NCI-H146 treated with DMSO at 0.1 percent for 48 hours (cell line): Measurements from ENCODE around the gene SLFN12L.
"Not testable (repeated sequence)": the region's sequence is repeated elsewhere in the genome, so short reads cannot be mapped to it uniquely, and the experiment has no call there.

Experiments
- DNase-seq: peaks from one replicate; lab custom pipeline; 2025; ENCODE audit not compliant: unreplicated experiment; lab: John Stamatoyannopoulos, UW

Gene SLFN12L

DNA sequence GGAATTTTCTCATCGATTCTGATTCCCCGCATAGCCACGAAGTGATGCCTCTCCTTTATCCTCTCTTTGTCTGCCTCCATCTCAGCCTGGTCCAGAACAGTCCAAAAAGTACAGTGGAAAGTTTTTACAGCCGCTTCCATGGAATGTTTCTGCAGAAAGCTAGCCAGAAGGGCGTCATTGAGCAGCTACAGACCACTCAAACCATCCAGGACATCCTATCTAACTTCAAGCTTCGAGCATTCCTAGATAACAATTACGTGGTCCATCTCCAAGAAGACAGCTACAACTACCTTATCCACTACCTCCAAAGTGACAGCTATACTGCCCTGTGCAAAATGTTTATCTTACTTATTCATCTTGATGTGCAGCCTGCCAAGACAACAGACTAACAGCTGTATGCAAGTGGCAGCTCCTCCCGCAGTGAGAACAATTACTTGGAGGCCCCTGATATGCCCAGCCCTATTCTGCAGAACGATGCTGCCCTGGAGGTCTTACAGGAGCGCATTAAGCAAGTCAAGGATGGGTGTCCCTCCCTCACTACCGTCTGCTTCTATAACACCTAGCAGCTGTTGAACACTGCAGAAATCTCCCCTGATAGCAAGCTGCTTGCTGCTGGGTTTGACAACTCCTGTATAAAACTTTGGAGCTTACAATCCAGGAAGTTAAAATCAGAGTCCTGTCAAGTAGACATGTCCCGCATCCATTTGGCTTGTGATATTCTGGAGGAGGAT lies 38.9 kb downstream of the SLFN12L start:
- DNase-seq: no peak

DNA sequence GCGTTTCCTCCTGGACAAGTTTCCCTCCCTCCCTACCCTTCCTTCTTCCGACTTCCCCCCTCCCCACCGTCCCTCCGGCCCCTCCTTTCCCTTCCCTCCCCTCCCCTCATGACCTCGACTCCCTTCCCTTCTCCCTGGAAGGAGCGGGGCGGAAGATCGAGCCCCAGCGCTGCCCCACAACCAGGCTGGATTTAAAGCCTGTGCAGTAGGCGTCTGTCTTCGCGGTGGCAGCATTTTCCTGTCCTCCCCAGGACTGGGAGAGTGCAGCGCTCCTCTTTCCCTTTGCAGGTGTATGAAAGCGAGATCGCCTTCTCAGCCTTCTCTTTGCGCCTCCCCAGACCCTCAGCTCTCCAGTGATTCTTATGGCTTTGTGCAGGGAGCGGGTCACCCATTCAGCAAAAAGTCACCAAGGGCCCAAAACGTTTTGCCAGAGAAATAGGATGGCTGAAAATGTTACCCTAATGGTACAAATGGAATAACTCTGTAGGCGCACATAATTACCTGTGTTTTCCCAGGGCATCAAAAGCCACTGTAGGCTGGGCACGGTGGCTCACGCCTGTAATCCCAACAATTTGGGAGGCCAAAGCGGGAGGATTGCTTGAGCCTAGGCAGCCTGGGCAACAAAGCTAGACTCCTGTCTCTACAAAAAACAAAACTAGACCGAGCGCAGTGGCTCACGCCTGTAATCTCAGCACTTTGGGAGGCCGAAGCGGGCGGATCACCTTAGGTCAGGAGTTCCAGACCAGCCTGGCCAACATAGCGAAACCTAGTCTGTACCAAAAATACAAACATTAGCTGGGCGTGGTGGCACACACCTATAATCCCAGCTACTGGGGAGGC lies 40.8 kb downstream of the SLFN12L start:
- no peak for DNase-seq

DNA sequence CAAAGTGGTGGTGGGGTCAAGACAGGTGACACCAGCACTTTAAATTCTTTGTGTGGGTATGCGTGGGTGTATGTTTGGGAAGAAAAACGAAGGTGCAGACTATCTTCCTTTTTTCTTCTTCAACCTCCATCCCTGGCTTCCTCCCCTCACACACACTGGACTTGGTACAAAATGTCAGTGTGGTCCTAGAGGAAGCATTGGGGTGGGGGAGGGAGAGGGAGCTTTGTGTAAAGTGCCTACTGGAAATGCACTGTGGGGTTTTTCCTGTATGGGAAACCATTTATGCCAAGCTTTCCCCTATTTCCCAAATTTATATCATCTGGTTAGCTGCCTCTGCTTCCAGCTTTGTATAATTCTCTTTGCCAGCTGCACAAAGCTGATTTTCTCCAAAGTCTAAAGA lies 44.4 kb downstream of the SLFN12L start:
- DNase-seq: no peak

DNA sequence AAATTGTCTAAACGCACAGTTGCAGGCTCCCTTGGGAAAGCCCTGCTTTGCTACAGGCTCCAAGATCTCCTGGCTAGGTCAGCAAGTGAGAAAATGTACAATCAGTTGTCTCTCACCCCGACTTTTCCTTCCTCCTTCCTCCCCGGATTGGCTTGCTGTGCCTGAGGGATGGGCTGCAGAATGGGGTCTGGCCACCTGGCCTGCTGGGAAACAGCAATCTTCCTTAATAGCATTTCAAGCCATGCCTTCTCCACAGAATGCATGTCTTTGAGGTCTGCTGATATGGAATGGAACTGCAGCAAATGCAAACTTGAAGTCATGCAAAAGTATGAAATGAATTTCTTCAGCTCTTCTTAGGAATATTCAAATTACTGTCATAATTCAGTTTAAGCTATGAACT lies 46.1 kb downstream of the SLFN12L start:
- no peak for DNase-seq

DNA sequence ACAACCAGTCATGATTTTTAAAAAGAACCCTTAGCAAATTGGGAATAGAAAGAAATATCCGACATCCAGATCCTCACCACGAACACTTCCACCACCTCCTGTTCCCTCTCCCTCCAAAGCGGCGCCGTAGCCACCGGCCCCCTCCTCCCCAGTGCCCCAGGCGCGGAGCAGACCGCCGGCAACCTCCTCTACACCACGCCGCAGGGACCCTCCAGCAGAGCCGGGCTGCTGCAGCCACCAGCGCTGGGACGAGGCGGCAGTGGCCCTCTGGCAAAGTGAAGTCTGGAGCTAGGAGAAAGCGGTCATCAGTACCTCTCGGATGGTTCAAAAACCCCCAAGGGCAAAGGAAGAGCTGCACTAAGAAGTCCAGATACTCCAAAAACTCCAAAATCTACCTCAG lies 47.5 kb downstream of the SLFN12L start:
- DNase-seq: no peak

DNA sequence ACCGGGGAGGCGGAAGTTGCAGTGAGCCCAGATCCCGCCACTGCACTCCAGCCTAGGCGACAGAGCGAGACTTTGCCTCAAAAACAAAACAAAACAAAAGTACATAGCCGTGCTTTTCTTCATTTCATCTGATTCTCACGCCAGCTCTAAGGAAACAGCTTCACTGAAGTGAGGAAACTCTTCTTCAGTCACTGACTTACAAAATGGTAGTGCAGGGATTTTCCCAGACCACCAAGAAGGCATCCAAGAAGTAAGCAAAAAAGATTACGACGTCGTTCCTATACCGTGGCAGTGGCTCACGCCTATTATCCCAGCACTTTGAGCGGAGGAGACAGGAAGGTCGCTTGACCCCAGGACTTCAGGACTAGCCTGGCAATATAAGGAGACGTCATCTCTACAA lies 48.5 kb downstream of the SLFN12L start:
- DNase-seq: no peak

DNA sequence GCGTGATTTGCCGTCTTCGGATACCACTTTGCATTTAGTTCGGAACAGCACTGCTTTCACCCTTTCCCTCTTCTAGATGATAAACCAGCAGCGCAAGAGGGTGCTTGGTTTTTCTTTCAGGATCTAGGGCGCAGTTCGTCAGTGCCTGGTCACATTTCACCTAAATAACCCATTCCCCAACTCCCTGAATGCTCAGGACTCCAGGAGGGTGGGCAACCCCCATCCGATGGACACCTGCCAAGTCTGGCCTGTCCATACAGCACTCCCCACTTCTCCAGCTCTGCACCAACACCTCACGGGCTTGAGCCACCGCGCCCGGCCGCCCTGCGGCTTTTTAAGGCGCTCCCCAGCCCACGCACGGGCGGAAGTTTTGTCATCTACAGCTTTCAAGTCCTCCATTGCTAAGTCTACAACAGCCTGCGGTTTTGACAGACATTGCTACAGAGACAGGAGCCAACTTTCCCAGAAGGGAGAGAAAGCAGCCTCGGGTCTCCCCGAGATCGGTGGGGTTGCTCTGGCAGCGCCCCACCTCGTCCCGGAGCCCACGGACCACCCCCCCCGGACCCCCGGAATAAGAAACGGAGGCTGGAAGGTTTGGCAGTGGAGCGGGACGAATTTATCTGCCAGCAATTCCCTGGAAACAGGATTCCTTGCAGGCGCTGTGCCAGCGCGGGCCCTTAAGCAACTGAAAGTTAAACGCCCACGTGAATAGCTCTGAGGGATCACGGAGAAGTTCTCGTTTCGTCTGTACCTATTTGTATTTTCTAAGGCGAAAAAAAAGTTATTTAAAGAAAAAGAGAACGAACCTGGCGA lies 50.4 kb downstream of the SLFN12L start:
- no peak for DNase-seq

DNA sequence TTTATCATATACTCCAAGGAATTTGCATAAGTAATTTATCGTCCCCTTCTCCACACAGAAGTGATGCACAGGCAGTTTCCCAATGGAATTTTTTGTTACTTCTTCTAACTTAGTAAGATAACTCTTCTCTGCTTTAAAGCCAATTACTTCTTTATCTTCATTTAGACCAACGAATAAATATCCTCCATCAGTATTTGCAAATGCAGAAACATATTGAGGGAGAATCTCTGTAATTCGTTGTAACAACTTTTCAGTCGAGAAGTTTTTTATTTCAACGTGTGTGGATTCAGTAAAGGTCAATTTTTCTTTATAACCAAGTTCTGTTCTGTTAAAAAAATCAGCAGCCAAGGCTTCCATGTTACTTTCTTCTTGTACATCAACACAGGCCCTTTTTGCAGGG lies 58.2 kb downstream of the SLFN12L start:
- no peak for DNase-seq

DNA sequence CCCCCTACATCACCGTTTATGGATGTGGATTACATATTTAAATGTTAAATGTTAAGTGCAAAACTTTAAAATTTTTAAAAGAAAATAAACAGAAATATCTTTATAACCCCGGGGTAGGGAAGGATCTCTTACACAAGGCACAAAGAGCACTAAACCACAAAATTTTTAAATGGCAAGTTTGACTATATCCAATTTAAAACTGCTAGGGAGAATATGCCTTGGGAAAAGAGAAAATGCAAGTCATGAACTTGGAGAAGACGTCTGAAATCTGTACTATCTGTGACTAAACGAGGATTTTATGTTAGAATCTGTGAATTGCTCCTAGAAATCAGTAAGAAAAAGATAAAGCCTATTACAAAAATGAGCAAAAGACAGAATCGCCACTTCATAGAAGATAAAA lies 60.2 kb downstream of the SLFN12L start:
- no peak for DNase-seq

DNA sequence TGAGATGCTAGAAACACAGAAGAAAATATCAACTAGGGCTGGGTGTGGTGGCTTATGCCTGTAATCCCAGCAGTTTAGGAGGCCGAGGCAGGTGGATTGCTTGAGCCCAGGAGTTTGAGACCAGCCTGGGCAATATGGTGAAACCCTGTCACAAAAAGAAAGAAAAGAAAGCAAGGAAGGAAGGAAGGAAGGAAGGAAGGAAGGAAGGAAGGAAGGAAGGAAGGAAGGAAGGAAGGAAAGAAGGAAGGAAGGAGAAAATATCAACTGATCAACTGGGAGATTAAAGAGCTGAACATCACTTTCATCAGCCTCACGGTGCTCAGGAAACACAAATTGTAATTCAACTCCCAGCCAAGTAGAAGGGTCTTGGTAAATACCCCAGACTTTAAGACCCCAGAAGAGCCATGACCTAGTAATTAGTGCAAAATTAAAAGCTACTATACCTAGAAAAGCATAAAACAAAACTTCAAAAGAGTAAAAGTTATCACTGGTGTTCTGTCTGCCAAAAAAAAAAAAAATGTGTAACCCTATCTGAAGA lies 61.1 kb downstream of the SLFN12L start:
- no peak for DNase-seq

DNA sequence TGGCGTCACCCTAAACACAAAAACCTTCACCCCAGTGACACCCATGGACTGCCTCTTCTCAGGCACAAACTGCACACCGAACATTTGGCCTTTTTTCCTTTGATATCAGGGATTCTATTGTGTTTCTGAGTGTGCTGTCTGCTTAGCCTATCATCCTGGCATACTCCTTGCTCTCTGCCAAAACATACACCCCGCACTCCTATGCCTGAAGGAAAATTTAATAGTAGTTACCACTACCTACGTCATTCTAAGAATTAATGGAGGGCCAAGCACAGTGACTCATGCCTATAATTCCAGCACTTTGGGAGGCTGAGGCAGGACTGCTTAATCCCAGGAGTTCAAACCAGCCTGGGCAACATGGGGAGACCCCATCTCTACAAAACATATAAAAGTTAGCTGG lies 69.0 kb downstream of the SLFN12L start:
- no peak for DNase-seq

DNA sequence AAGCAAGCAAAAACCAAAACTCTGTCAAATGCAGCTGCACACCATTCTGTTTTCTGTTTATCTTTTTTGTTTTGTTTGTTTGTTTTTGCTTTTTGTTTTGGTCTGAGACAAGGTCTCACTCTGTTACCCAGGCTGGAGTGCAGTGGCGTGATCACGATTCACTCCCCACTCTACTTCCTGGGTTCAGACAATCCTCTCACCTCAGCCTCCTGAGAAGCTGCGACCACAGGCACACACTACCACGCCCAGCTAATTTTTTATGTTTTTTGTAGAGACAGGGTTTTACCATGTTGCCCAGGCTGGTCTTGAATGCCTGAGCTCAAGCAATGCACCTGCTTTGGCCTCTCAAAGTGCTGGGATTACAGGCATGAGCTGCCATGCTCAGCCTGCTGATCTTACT lies 69.7 kb downstream of the SLFN12L start:
- no peak for DNase-seq

DNA sequence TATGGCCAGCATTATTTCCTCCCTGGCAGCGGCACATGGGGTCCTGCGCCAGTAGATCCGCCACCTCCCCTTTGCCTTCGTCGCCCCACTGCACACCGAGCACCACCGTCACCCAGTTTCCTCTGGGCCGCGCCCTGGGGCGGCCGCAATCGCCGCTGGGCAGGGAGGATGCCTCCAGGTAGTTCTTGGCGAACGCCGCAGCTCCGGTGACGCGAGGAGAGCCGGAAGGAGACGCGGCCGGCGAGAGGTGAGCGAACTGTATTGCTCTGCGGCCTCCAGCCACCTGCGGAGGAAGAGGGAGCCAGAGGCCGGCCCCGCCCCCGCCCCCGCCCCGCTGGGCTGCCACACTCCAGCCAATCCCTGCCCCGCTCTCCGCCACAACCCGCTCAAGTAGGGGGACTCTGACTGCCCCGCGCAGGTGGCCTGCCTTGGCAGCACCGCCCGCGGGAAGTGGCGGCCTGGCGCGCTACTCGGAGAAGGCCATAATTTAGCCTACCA lies 77.1 kb downstream of the SLFN12L start:
- DNase-seq: peak; percentile 1

DNA sequence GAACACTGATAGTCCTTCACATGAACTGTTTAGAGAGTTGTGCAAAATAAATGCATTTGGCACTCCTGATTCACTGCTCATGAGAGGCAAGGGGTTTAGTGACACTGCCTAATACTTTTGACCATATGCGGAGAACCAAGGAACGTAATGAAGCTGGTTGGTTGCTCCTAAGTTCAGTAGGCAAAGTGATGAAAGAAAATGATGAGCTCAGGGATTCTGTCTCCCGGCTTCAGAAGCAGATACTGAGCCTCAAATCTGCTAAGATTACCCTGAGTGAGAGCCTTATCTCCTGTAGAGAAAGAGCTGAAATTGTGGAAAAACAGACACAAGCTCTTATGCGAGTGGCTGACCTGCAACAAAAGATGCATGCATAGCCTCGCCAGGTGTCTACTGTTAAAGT lies 83.4 kb downstream of the SLFN12L start:
- DNase-seq: not testable (repeated sequence)

DNA sequence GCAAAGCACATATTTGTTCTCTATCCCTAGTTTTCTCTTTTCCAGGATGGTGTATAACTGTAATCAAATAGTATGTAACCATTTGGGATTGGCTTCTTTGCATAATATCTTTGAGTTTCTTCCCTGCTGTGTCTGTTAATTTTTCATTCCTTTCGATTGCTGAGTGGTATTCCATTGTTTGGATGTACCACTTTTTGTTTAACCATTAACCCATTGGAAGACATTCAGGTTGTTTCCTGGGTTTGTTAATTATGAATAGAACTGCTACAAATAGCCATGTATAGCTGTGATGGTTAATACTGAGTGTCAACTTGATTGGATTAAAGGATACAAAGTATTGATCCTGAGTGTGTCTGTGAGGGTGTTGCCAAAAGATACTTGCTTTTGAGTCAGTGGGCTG lies 84.3 kb downstream of the SLFN12L start:
- no peak for DNase-seq

DNA sequence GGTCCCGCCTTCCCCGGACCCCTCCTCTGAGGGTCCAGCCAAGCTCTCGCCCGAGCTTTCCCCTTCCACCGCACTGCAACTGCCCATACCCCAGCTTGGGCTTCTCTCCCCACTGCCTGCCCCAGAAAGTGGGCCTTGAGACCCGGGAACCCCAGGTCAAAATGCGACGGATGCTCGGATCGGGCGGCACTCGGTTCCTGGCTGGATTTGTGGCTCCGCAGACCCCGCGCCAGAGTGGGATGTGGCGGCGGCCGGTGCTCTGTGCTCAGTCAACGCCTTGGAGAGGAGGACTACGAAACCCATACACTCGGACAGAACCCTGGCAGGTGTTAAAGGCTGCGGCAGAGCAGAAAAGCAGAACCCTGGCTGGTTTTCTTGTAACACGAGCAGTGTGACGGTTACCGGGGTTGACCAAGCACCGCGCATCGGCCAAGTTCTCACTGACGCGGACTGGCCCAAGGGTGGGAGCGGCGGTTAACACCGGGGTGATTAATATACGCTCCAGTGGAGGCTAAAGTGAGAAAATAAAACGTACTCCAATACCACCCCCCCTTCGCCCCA lies 88.0 kb downstream of the SLFN12L start:
- DNase-seq: no peak

DNA sequence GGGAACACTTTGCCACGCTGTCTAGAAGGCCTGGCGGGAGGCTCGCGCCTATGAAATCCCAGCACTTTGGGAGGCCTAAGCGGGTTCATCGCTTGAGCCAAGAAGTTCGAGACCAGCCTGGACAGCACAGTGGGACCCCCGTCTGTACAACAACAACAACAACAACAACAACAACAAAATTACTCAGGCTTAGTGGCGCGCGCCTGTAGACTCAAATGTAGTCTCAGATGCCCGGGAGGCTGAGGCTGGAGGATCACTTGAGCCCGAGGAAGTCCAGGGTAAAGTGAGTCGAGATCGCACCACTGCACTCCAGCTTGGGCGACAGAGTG lies 88.6 kb downstream of the SLFN12L start:
- no peak for DNase-seq

DNA sequence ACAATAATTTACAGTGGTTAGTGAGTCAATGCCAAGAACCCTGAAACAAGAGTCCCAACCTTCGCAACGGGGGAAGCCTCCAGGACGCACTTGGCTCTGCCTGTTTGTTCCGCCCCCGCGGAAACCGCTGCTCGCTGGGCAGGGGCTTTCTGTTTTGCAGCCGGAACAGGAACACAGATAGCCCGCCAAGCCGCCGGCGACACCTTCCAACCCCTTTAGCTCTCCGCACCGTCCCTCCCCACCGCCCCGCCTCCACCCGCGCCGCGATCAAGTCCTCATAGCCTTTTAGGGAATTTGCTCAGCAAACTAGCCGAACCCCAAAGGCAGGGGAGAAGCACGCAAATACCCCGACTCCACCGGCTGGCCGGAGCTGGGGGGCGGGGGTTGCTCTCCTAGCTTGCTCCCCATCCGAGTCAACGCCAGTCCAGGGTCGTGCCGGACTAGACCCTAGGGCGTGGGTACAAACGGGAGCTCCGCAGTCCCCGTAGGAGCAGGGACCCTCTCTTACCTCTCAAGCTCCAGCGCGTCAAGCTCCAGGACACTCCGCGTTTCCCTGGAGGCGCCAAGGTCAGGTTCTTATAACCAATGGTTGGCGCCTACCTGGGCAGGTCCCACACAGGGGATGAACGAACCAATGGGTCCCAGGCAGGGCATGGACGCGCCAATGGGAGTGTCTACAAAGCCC lies 89.1 kb downstream of the SLFN12L start, which contains the start of gene SLFN13:
TSS of gene SLFN13 (minus strand) at position 553 of the 685 bp plus-strand sequence. CDS start 3,086 bp downstream, outside the sequence.
- DNase-seq: no peak

DNA sequence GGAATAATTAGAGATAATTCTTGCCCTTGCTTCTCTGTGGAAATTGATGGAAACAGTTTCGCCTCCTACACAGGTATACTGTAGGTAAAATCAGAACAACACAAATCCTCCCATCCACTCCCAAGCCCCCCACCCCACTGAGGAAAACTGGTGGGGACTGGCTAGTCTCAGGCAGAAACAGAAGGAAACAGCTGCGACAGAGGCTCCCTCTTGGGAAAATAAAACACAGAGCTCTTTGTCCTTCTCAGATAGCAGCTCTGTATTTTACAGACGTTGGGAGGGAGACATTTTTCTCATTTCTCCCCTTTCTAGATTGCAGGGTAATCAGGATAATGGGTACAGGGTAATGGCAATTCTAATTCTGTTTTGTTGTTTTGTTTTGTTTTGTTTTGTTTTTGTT lies 90.0 kb downstream of the SLFN12L start:
- DNase-seq: no peak

DNA sequence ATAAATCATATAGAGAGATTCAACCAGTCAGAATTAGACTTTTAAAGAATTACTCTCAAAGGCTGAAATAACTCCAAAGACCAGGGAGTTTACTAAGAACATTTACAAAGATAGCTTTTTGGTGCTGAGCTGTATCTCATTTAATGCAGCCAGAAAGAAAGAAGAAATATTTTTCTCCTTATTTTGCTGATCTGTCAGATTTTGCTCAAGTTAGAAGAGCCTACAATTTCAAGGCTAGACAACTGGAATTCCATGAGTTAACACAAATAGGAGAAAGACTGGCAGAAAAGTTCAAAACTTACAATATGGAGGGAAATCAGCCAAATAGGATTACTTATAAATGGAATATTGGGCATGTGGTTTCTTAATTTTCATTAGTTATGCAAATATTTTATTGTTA lies 99.0 kb downstream of the SLFN12L start:
- DNase-seq: no peak
